Measurements from ENCODE around the gene FAM50B. TPM values are rescaled to one million over a fixed set of nuclear protein-coding genes. Genes with fewer than 3 reads are reported as not detected.
A peak's percentile ranks its signal among the peaks of the same experiment; 100 is the strongest.

Gene FAM50B
- total and polyA plus RNA-seq, 2 of the 13 experiments (the other 11 are each of a cell fraction or from before 2014, with no cell fraction given), result 0.05 TPM; not detected in 1

GRCh38 chr6:3838992-3839867 is 9.9 kb upstream of the FAM50B start (continued):
- TF ChIP-seq RERE (CRISPR knock-in tag; IDR thresholded peaks at IDR 0.05; ENCODE audit: low read depth), result peak; percentile 64; the same call in 1 of the 2 replicates
- peak; percentile 79; the same call in 1 of the 2 replicates for TF ChIP-seq PITX1 (CRISPR knock-in tag; IDR thresholded peaks at IDR 0.05)
- TF ChIP-seq ZBTB33 (CRISPR knock-in tag; IDR thresholded peaks at IDR 0.05), result peak; percentile 68; the same call in 1 of the 2 replicates
- peak; percentile 40; the same call in 1 of the 2 replicates for TF ChIP-seq SPEN (CRISPR knock-in tag; IDR thresholded peaks at IDR 0.05; ENCODE audit: low read depth)
- peak; percentile 100 for TF ChIP-seq ZNF430 (CRISPR knock-in tag; IDR thresholded peaks at IDR 0.05)
- TF ChIP-seq ZNF460 (CRISPR knock-in tag; IDR thresholded peaks at IDR 0.05; ENCODE audit: borderline replicate concordance), result no peak
- TF ChIP-seq ZSCAN29 (CRISPR knock-in tag; conservative IDR thresholded peaks at IDR 0.05), result peak; percentile 78; the same call in 1 of the 2 replicates
- TF ChIP-seq ZNF644 (CRISPR knock-in tag; IDR thresholded peaks at IDR 0.05; ENCODE audit: low read depth), result peak; percentile 94
- TF ChIP-seq ZNF678 (CRISPR knock-in tag; IDR thresholded peaks at IDR 0.05), result no peak; the same call in 1 of the 2 replicates
- no peak for TF ChIP-seq ZNF777 (CRISPR knock-in tag; IDR thresholded peaks at IDR 0.05)
- no peak for TF ChIP-seq CERS6 (CRISPR knock-in tag; IDR thresholded peaks at IDR 0.05)
- TF ChIP-seq ZNF639 (CRISPR knock-in tag; conservative IDR thresholded peaks at IDR 0.05), result peak; percentile 58; the same call in 1 of the 2 replicates
- TF ChIP-seq ZNF891 (CRISPR knock-in tag; IDR thresholded peaks at IDR 0.05), result no peak
- no peak for TF ChIP-seq CENPX (CRISPR knock-in tag; IDR thresholded peaks at IDR 0.05)
- TF ChIP-seq NFKBIZ (CRISPR knock-in tag; IDR thresholded peaks at IDR 0.05), result peak; percentile 55; the same call in 1 of the 2 replicates
- peak; percentile 62 for TF ChIP-seq TFE3 (CRISPR knock-in tag; IDR thresholded peaks at IDR 0.05)
- TF ChIP-seq KDM5B (CRISPR knock-in tag; IDR thresholded peaks at IDR 0.05; ENCODE audit: borderline replicate concordance), result no peak

Data from HepG2 (cell line).